ENCODE measurements around the gene ITGB5.

GRCh38 chr3:124776856-124777255 lies 110.3 kb downstream of the ITGB5 start:
- TF ChIP-seq POLR2A (IDR thresholded peaks at IDR 0.05; ENCODE audit: low read depth, low read length) (no peak), POLR2AphosphoS5 (IDR thresholded peaks at IDR 0.05; ENCODE audit: low read depth, low read length) (no peak), PAX5 (IDR thresholded peaks at IDR 0.05; ENCODE audit: insufficient read depth, low read length, severe bottlenecking) (no peak), SPI1 (IDR thresholded peaks at IDR 0.05; ENCODE audit: low read depth, low read length) (no peak)
